ENCODE data around the gene SLC12A8.

The SLC12A8 gene

GRCh38 chr3:125057186-125057850 is 155.2 kb downstream of the SLC12A8 start:
- TF ChIP-seq TAF1 (IDR thresholded peaks at IDR 0.05; ENCODE audit: low read depth) (no peak), EGR1 (IDR thresholded peaks at IDR 0.05) (no peak), YY1 (IDR thresholded peaks at IDR 0.05; ENCODE audit: low read depth) (no peak), TCF12 (IDR thresholded peaks at IDR 0.05; ENCODE audit: low read depth) (no peak), CREB1 (IDR thresholded peaks at IDR 0.05; ENCODE audit: low read depth) (no peak), CEBPB (IDR thresholded peaks at IDR 0.05) (no peak), NFIC (IDR thresholded peaks at IDR 0.05) (no peak), MAX (IDR thresholded peaks at IDR 0.05) (no peak), RAD21 (IDR thresholded peaks at IDR 0.05; ENCODE audit: low read depth) (no peak), FOXM1 (IDR thresholded peaks at IDR 0.05; ENCODE audit: borderline replicate concordance, low read depth) (no peak), TEAD4 (IDR thresholded peaks at IDR 0.05) (no peak), EP300 (IDR thresholded peaks at IDR 0.05; ENCODE audit: borderline replicate concordance) (no peak), ZBTB7A (IDR thresholded peaks at IDR 0.05; ENCODE audit: low read depth) (no peak)
- TF ChIP-seq, protein P1, sequence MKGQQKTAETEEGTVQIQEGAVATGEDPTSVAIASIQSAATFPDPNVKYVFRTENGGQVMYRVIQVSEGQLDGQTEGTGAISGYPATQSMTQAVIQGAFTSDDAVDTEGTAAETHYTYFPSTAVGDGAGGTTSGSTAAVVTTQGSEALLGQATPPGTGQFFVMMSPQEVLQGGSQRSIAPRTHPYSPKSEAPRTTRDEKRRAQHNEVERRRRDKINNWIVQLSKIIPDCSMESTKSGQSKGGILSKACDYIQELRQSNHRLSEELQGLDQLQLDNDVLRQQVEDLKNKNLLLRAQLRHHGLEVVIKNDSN (IDR thresholded peaks at IDR 0.05), result no peak
- TF ChIP-seq, protein P2, sequence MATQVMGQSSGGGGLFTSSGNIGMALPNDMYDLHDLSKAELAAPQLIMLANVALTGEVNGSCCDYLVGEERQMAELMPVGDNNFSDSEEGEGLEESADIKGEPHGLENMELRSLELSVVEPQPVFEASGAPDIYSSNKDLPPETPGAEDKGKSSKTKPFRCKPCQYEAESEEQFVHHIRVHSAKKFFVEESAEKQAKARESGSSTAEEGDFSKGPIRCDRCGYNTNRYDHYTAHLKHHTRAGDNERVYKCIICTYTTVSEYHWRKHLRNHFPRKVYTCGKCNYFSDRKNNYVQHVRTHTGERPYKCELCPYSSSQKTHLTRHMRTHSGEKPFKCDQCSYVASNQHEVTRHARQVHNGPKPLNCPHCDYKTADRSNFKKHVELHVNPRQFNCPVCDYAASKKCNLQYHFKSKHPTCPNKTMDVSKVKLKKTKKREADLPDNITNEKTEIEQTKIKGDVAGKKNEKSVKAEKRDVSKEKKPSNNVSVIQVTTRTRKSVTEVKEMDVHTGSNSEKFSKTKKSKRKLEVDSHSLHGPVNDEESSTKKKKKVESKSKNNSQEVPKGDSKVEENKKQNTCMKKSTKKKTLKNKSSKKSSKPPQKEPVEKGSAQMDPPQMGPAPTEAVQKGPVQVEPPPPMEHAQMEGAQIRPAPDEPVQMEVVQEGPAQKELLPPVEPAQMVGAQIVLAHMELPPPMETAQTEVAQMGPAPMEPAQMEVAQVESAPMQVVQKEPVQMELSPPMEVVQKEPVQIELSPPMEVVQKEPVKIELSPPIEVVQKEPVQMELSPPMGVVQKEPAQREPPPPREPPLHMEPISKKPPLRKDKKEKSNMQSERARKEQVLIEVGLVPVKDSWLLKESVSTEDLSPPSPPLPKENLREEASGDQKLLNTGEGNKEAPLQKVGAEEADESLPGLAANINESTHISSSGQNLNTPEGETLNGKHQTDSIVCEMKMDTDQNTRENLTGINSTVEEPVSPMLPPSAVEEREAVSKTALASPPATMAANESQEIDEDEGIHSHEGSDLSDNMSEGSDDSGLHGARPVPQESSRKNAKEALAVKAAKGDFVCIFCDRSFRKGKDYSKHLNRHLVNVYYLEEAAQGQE (IDR thresholded peaks at IDR 0.05; ENCODE audit: low read depth), result no peak

GRCh38 chr3:125055913-125056745 is 156.4 kb downstream of the SLC12A8 start, which contains the start of gene HEG1:
Gene HEG1 (minus strand): TSS chr3:125055997. CDS start chr3:125055890, 107 bp downstream.
- TF ChIP-seq EGR1 (IDR thresholded peaks at IDR 0.05) (0 out of 2 replicates have a peak, but pooled peaks have one; percentile 23), MAX (IDR thresholded peaks at IDR 0.05) (0 out of 2 replicates have a peak, but pooled peaks have one; percentile 16), ZBTB7A (IDR thresholded peaks at IDR 0.05; ENCODE audit: low read depth) (0 out of 2 replicates have a peak, but pooled peaks have one; percentile 8), YY1 (IDR thresholded peaks at IDR 0.05; ENCODE audit: low read depth) (no peak)

GRCh38 chr3:125055331-125055912 is 157.1 kb downstream of the SLC12A8 start:
- TF ChIP-seq MAX (IDR thresholded peaks at IDR 0.05) (peak; percentile 38; the same call in 1 of the 2 replicates), TAF1 (IDR thresholded peaks at IDR 0.05; ENCODE audit: low read depth) (no peak), EGR1 (IDR thresholded peaks at IDR 0.05) (no peak), CEBPB (IDR thresholded peaks at IDR 0.05) (no peak), YY1 (IDR thresholded peaks at IDR 0.05; ENCODE audit: low read depth) (no peak), TEAD4 (IDR thresholded peaks at IDR 0.05) (no peak), ZBTB7A (IDR thresholded peaks at IDR 0.05; ENCODE audit: low read depth) (peak; percentile 66; the same call in 1 of the 2 replicates), NFIC (IDR thresholded peaks at IDR 0.05) (no peak), RAD21 (IDR thresholded peaks at IDR 0.05; ENCODE audit: low read depth) (no peak), CREB1 (IDR thresholded peaks at IDR 0.05; ENCODE audit: low read depth) (no peak)
- TF ChIP-seq, protein P2 (IDR thresholded peaks at IDR 0.05; ENCODE audit: low read depth), result no peak
- TF ChIP-seq, protein P1 (IDR thresholded peaks at IDR 0.05), result no peak

GRCh38 chr3:125054449-125055329 is 157.9 kb downstream of the SLC12A8 start:
- no peak for TF ChIP-seq EP300 (IDR thresholded peaks at IDR 0.05; ENCODE audit: borderline replicate concordance)
- TF ChIP-seq MAX (IDR thresholded peaks at IDR 0.05), result no peak

All from Ishikawa (cell line).